HG03571 (cell line): ENCODE measurements around the gene STIM1.
"Not testable (repeated sequence)": the region's sequence is repeated elsewhere in the genome, so short reads cannot be mapped to it uniquely, and the experiment has no call there.

ENCODE experiments used
- ATAC-seq: cut with Tn5 transposase; IDR thresholded peaks from one replicate; pipeline ENCODE4 v1.9.1; 2021; ENCODE audit not compliant: unreplicated experiment

STIM1 gene

GRCh38 chr11:3879967-3880542, 24.6 kb downstream of the STIM1 start:
- ATAC-seq = peak; percentile 48

GRCh38 chr11:3880724-3881123, 25.3 kb downstream of the STIM1 start:
- peak; percentile 54 for ATAC-seq

GRCh38 chr11:3882655-3883054, 27.2 kb downstream of the STIM1 start:
- ATAC-seq = no peak

- ATAC-seq = no peak
Measured at GRCh38 chr11:3885855-3886254, 30.4 kb downstream of the STIM1 start.

- ATAC-seq = no peak
Measured at GRCh38 chr11:3886985-3887384, 31.5 kb downstream of the STIM1 start.

- no peak for ATAC-seq
Measured at GRCh38 chr11:3888876-3889275, 33.4 kb downstream of the STIM1 start.

GRCh38 chr11:3890014-3890413, 34.5 kb downstream of the STIM1 start:
- no peak for ATAC-seq

GRCh38 chr11:3890806-3891205, 35.3 kb downstream of the STIM1 start:
- no peak for ATAC-seq

- no peak for ATAC-seq
Measured at GRCh38 chr11:3891751-3892150, 36.3 kb downstream of the STIM1 start.

- no peak for ATAC-seq
Measured at GRCh38 chr11:3892156-3892555, 36.7 kb downstream of the STIM1 start.

GRCh38 chr11:3893311-3893710, 37.8 kb downstream of the STIM1 start:
- ATAC-seq = no peak

- peak; percentile 97 for ATAC-seq
Measured at GRCh38 chr11:3894128-3894731, 38.8 kb downstream of the STIM1 start.

- ATAC-seq = no peak
Measured at GRCh38 chr11:3896644-3897043, 41.2 kb downstream of the STIM1 start.

GRCh38 chr11:3900230-3900629, 44.8 kb downstream of the STIM1 start:
- ATAC-seq = not testable (repeated sequence)

GRCh38 chr11:3901249-3902025, 46.0 kb downstream of the STIM1 start:
- no peak for ATAC-seq

GRCh38 chr11:3902441-3902840, 47.0 kb downstream of the STIM1 start:
- ATAC-seq = no peak

GRCh38 chr11:3903207-3903896, 47.9 kb downstream of the STIM1 start:
- no peak for ATAC-seq

- no peak for ATAC-seq
Measured at GRCh38 chr11:3904228-3904627, 48.8 kb downstream of the STIM1 start.

GRCh38 chr11:3905080-3905953, 49.9 kb downstream of the STIM1 start:
- ATAC-seq = no peak

GRCh38 chr11:3906166-3906565, 50.7 kb downstream of the STIM1 start:
- no peak for ATAC-seq

GRCh38 chr11:3907590-3907989, 52.1 kb downstream of the STIM1 start:
- ATAC-seq = no peak
